ENCODE measurements around the gene PCDHGB2.
"Not testable (repeated sequence)": the region's sequence is repeated elsewhere in the genome, so short reads cannot be mapped to it uniquely, and the experiment has no call there.

- TF ChIP-seq, protein P1, sequence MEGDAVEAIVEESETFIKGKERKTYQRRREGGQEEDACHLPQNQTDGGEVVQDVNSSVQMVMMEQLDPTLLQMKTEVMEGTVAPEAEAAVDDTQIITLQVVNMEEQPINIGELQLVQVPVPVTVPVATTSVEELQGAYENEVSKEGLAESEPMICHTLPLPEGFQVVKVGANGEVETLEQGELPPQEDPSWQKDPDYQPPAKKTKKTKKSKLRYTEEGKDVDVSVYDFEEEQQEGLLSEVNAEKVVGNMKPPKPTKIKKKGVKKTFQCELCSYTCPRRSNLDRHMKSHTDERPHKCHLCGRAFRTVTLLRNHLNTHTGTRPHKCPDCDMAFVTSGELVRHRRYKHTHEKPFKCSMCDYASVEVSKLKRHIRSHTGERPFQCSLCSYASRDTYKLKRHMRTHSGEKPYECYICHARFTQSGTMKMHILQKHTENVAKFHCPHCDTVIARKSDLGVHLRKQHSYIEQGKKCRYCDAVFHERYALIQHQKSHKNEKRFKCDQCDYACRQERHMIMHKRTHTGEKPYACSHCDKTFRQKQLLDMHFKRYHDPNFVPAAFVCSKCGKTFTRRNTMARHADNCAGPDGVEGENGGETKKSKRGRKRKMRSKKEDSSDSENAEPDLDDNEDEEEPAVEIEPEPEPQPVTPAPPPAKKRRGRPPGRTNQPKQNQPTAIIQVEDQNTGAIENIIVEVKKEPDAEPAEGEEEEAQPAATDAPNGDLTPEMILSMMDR (IDR thresholded peaks at IDR 0.05): not testable (repeated sequence)
- TF ChIP-seq POLR2A, EP300 (IDR thresholded peaks at IDR 0.05): not testable (repeated sequence)
Observed at GRCh38 chr5:141332571-141332970, 27.2 kb upstream of the PCDHGB2 start.

All from tibial nerve (tissue), 4 donors.